HG03139 (cell line): ENCODE data around the gene SP1.
"Not testable (repeated sequence)": the region's sequence is repeated elsewhere in the genome, so short reads cannot be mapped to it uniquely, and the experiment has no call there.

Experiments
- ATAC-seq: cut with Tn5 transposase; IDR thresholded peaks from one replicate; pipeline ENCODE4 v1.9.1; 2021; ENCODE audit not compliant: unreplicated experiment

SP1 gene

GRCh38 chr12:53410951-53411350 is 31.0 kb downstream of the SP1 start:
- ATAC-seq = no peak

GRCh38 chr12:53413485-53414204 is 33.7 kb downstream of the SP1 start:
- ATAC-seq = no peak

- no peak for ATAC-seq
Observed at GRCh38 chr12:53414756-53415417, 34.9 kb downstream of the SP1 start.

GRCh38 chr12:53415752-53416389 is 35.9 kb downstream of the SP1 start:
- not testable (repeated sequence) for ATAC-seq

GRCh38 chr12:53417291-53417816 is 37.4 kb downstream of the SP1 start:
- ATAC-seq = not testable (repeated sequence)

- ATAC-seq = no peak
Observed at GRCh38 chr12:53418221-53418620, 38.2 kb downstream of the SP1 start.

- no peak for ATAC-seq
Observed at GRCh38 chr12:53419756-53420155, 39.8 kb downstream of the SP1 start.

GRCh38 chr12:53422247-53422646 is 42.3 kb downstream of the SP1 start:
- not testable (repeated sequence) for ATAC-seq

- no peak for ATAC-seq
Observed at GRCh38 chr12:53423597-53423996, 43.6 kb downstream of the SP1 start, which contains the start of gene AMHR2. Gene AMHR2 (plus strand): TSS chr12:53423855. CDS start chr12:53423935, 80 bp downstream.

- no peak for ATAC-seq
Observed at GRCh38 chr12:53424626-53425514, 44.9 kb downstream of the SP1 start.

- no peak for ATAC-seq
Observed at GRCh38 chr12:53425515-53426150, 45.7 kb downstream of the SP1 start.

- ATAC-seq = no peak
Observed at GRCh38 chr12:53427905-53428594, 48.1 kb downstream of the SP1 start.

GRCh38 chr12:53428741-53429140 is 48.8 kb downstream of the SP1 start:
- ATAC-seq = no peak

- no peak for ATAC-seq
Observed at GRCh38 chr12:53430116-53430515, 50.1 kb downstream of the SP1 start.

GRCh38 chr12:53431187-53431586 is 51.2 kb downstream of the SP1 start:
- ATAC-seq = no peak

GRCh38 chr12:53435326-53435725 is 55.4 kb downstream of the SP1 start:
- not testable (repeated sequence) for ATAC-seq

- not testable (repeated sequence) for ATAC-seq
Observed at GRCh38 chr12:53439582-53439981, 59.6 kb downstream of the SP1 start.

- peak; percentile 97 for ATAC-seq
Observed at GRCh38 chr12:53441040-53441833, 61.3 kb downstream of the SP1 start, which contains the start of gene PRR13. Gene PRR13 (plus strand): TSS chr12:53441734. CDS start chr12:53442715, 981 bp downstream.

GRCh38 chr12:53443955-53444354 is 64.0 kb downstream of the SP1 start:
- ATAC-seq = no peak
